Neuronal stem cell (in vitro differentiated cells): Measurements from ENCODE around the gene CCDC102B. TPM values are rescaled to one million over a fixed set of nuclear protein-coding genes. Genes with fewer than 3 reads are reported as not detected.
A peak's percentile ranks its signal among the peaks of the same experiment; 100 is the strongest.

Experiments
- DNase-seq: peaks from one replicate; pipeline ENCODE4 v3.0.0-alpha.2; 2013; ENCODE audit warnings: low spot score
- H2AFZ ChIP-seq: one replicate; pipeline ENCODE4 v1.6.1; 2013; ENCODE audit warnings: mild to moderate bottlenecking, low read length, inconsistent platforms
- H2AK5ac ChIP-seq: 2 replicates; pipeline ENCODE4 v1.6.1; 2013; ENCODE audit warnings: low read depth, mild to moderate bottlenecking, inconsistent platforms, low read length, moderate library complexity, mixed read lengths
- H2BK120ac ChIP-seq: 2 replicates; pipeline ENCODE4 v1.6.1; 2013; ENCODE audit warnings: low read depth, mild to moderate bottlenecking, inconsistent platforms, low read length, moderate library complexity, mixed read lengths
- H2BK12ac ChIP-seq: one replicate; pipeline ENCODE4 v1.6.1; 2013; ENCODE audit warnings: low read length, inconsistent platforms
- H2BK15ac ChIP-seq: 2 replicates; pipeline ENCODE4 v1.6.1; 2013; ENCODE audit warnings: mild to moderate bottlenecking, low read length, inconsistent platforms, mixed read lengths
- H2BK5ac ChIP-seq: one replicate; pipeline ENCODE4 v1.6.1; 2013; ENCODE audit warnings: inconsistent platforms, mild to moderate bottlenecking, low read length, moderate library complexity
- H3K14ac ChIP-seq: one replicate; pipeline ENCODE4 v1.6.1; 2013; ENCODE audit warnings: low read length, inconsistent platforms
- H3K18ac ChIP-seq: 2 replicates; pipeline ENCODE4 v1.6.1; 2013; ENCODE audit warnings: low read length, inconsistent platforms
- H3K23ac ChIP-seq: 2 replicates; pipeline ENCODE4 v1.6.1; 2013; ENCODE audit warnings: low read depth, mild to moderate bottlenecking, mixed read lengths, low read length, inconsistent platforms; ENCODE audit not compliant: poor library complexity
- H3K27ac ChIP-seq: replicated peaks from 3 replicates; pipeline ENCODE4 v1.5.1; 2013; ENCODE audit warnings: low read length, inconsistent platforms
- H3K27me3 ChIP-seq, 3 experiments: 2 replicates each; pipeline ENCODE4 v1.6.1; 2013; ENCODE audit warnings: low read length in 3 of 3, mild to moderate bottlenecking in 2 of 3, inconsistent platforms in 1 of 3, low read depth in 1 of 3, mixed read lengths in 1 of 3, moderate library complexity in 1 of 3; ENCODE audit not compliant: control insufficient read depth in 3 of 3, insufficient read depth in 3 of 3
- H3K36me3 ChIP-seq, 2 donors: replicated peaks in 1 of 2; 2 replicates each; pipeline ENCODE4 v1.6.1; 2013; ENCODE audit warnings: low read length in 2 of 2; ENCODE audit not compliant: control insufficient read depth in 2 of 2, insufficient read depth in 2 of 2
- H3K4ac ChIP-seq: 2 replicates; pipeline ENCODE4 v1.6.1; 2013; ENCODE audit warnings: inconsistent platforms, mild to moderate bottlenecking, low read length, moderate library complexity
- H3K4me1 ChIP-seq, 2 donors: 1 replicate in 1 of 2; 2 replicates in 1 of 2; pipeline ENCODE4 v1.6.1; 2013; ENCODE audit warnings: low read length in 2 of 2, low read depth in 1 of 2; ENCODE audit not compliant: control insufficient read depth in 2 of 2, insufficient read depth in 1 of 2
- H3K4me2 ChIP-seq: one replicate; pipeline ENCODE4 v1.6.1; 2013; ENCODE audit warnings: mild to moderate bottlenecking, low read length, inconsistent platforms; ENCODE audit not compliant: insufficient read depth, poor library complexity, severe bottlenecking
- H3K4me3 ChIP-seq, 2 donors: 2 replicates each; pipeline ENCODE4 v1.5.1; 2013; ENCODE audit warnings: low read length in 2 of 2, mild to moderate bottlenecking in 2 of 2, inconsistent platforms in 1 of 2, moderate library complexity in 1 of 2
- H3K79me1 ChIP-seq: one replicate; pipeline ENCODE4 v1.6.1; 2013; ENCODE audit warnings: low read depth, mild to moderate bottlenecking, inconsistent platforms, low read length, moderate library complexity
- H3K9ac ChIP-seq: one replicate; pipeline ENCODE4 v1.6.1; 2013; ENCODE audit warnings: mild to moderate bottlenecking, low read depth, low read length, inconsistent platforms; ENCODE audit not compliant: poor library complexity
- H3K9me3 ChIP-seq, 2 donors: replicated peaks in 1 of 2; 2 replicates each; pipeline versions ENCODE3 to v1.6.1; 2013; ENCODE audit warnings: low read length in 2 of 2, mild to moderate bottlenecking in 2 of 2, inconsistent platforms in 1 of 2, low read depth in 1 of 2, mixed read lengths in 1 of 2, moderate library complexity in 1 of 2; ENCODE audit not compliant: control insufficient read depth in 2 of 2, insufficient read depth in 1 of 2
- H4K8ac ChIP-seq: one replicate; pipeline ENCODE4 v1.6.1; 2013; ENCODE audit warnings: low read depth, mild to moderate bottlenecking, inconsistent platforms, low read length, moderate library complexity
- H4K91ac ChIP-seq: one replicate; pipeline ENCODE4 v1.6.1; 2013; ENCODE audit warnings: low read length, low read depth, mild to moderate bottlenecking, inconsistent platforms; ENCODE audit not compliant: poor library complexity
- WGBS, 2 donors: extraction: QIAGEN DNeasy Blood & Tissue Kit; methylation state at CpG; one replicate each; pipeline ENCODE4 v1.1.7; 2013; ENCODE audit warnings: missing lambda C conversion rate in 2 of 2, mixed read lengths in 1 of 2; ENCODE audit not compliant: insufficient read length in 2 of 2, insufficient replicate concordance in 1 of 2; ENCODE audit errors: extremely low coverage in 2 of 2; 5-methylcytosine and 5-hydroxymethylcytosine counted together
- small RNA-seq: library from polyadenylated mRNA; stranded (forward); fragments of <200 nt; extraction: miRNeasy Mini kit (QIAGEN cat#:217004); gene quantifications from one replicate; pipeline ENCODE3, GENCODE V24; 2013; ENCODE audit not compliant: insufficient read depth

Gene CCDC102B

DNA sequence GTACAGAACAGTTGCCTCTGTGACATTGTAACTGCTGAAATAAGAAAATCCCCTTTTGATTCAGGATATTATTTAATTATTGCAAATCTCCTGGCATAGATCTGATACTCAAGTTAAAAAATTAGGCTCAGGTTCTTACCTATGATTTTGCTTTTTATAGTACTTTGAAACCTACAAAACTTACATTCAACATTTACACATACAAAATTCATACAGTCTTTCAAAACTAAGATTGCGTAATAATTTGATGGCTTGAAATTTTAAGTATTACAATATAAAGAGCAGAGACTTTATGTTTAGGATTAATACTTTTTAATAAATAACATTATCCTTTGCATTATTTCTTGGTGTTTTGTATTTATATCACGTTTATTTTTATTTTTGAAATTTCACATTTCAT is 291.1 kb downstream of the CCDC102B start:
- no peaks in the 10 kb centered on the region for H3K79me1 ChIP-seq
- H2BK5ac ChIP-seq, result no peak overlapping the region
- H4K91ac ChIP-seq, result no peak overlapping the region
- H3K36me3 ChIP-seq, result no peaks in the 10 kb centered on the region
- no CpG with 5 or more reads among the region's 2 CpGs for WGBS, 2 donors
- H2AK5ac ChIP-seq, result no peak overlapping the region
- no peak overlapping the region for H3K4me2 ChIP-seq
- no peak overlapping the region for H2BK12ac ChIP-seq
- H3K14ac ChIP-seq, result no peak overlapping the region
- no peak overlapping the region for H2AFZ ChIP-seq
- H3K4ac ChIP-seq, result no peak overlapping the region
- no peak overlapping the region for H3K23ac ChIP-seq
- no peak overlapping the region for H2BK15ac ChIP-seq
- H3K27me3 ChIP-seq, result no peaks in the 10 kb centered on the region
- no peak overlapping the region for H4K8ac ChIP-seq
- no peak for DNase-seq
- no peak overlapping the region for H3K4me3 ChIP-seq
- H3K27ac ChIP-seq, result no peak overlapping the region
- no peak overlapping the region for H2BK120ac ChIP-seq
- no peaks in the 10 kb centered on the region for H3K4me1 ChIP-seq
- H3K18ac ChIP-seq, result no peak overlapping the region
- no peaks in the 10 kb centered on the region for H3K9me3 ChIP-seq
- H3K9ac ChIP-seq, result no peak overlapping the region

DNA sequence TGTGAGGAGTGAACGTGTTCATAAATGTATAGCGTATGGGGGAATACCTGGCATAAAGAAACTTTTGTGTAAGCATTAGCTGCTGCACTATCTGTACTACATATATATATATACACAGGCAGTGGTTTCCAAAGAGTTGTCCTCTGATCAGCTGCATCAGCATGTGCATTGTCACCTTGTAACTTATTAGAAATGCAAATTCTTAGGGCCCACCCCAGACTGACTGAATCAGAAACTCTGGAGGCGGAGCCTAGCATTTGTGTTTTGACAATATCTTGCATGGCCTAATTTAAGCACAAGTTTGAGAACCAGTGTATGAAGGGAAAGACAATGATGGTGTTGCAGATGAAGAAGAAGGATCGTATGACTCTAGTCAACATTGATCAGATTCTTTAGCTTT is 299.5 kb downstream of the CCDC102B start:
- no peak overlapping the region for H2BK120ac ChIP-seq
- H3K18ac ChIP-seq, result no peak overlapping the region
- no peak overlapping the region for H3K14ac ChIP-seq
- DNase-seq, result no peak
- no peak overlapping the region for H3K9ac ChIP-seq
- H2AFZ ChIP-seq, result peak overlapping the region; percentile 1
- no peak overlapping the region for H4K91ac ChIP-seq
- H3K23ac ChIP-seq, result no peak overlapping the region
- H2BK12ac ChIP-seq, result no peak overlapping the region
- no peak overlapping the region for H4K8ac ChIP-seq
- H3K4me2 ChIP-seq, result no peak overlapping the region
- H3K27ac ChIP-seq, result no peak overlapping the region
- no peak overlapping the region for H2AK5ac ChIP-seq
- H3K36me3 ChIP-seq, result no peaks in the 10 kb centered on the region
- no peaks in the 10 kb centered on the region for H3K27me3 ChIP-seq
- no CpG with 5 or more reads among the region's 4 CpGs for WGBS, 2 donors
- H3K9me3 ChIP-seq, result no peaks in the 10 kb centered on the region
- H2BK5ac ChIP-seq, result no peak overlapping the region
- no peak overlapping the region for H3K4me3 ChIP-seq
- no peak overlapping the region for H2BK15ac ChIP-seq
- no peaks in the 10 kb centered on the region for H3K79me1 ChIP-seq
- H3K4ac ChIP-seq, result no peak overlapping the region
- no peaks in the 10 kb centered on the region for H3K4me1 ChIP-seq

DNA sequence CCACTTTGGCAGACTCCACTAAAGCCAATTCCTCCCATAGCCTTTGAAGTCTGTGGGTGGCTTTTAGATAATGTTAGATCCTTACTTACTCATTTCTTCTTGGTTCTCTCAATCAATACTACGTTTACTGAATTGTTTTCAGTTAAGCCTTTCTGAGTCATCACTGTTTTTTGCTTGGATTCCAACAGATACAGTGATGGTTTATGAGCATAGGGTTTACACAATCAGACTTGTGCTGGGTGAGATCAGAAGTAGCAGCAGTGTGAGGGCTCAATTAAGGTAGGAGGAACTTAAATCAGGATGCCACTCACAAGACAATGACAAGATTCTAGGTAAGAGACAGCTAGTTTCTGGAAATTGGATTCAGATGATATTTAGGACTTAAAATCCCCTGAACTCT is 305.1 kb downstream of the CCDC102B start:
- no CpG with 5 or more reads among the region's 1 CpG for WGBS, 2 donors
- Histone ChIP-seq H3K14ac (no peak overlapping the region), H2BK120ac (no peak overlapping the region)

More for the DNA sequence above, 305.1 kb downstream of the CCDC102B start:
- H3K79me1 ChIP-seq, result no peaks in the 10 kb centered on the region
- no peak overlapping the region for H2BK15ac ChIP-seq
- no peaks in the 10 kb centered on the region for H3K9me3 ChIP-seq
- H3K36me3 ChIP-seq, result no peaks in the 10 kb centered on the region
- H3K18ac ChIP-seq, result no peak overlapping the region
- no peak overlapping the region for H3K4me2 ChIP-seq
- no peak overlapping the region for H2AFZ ChIP-seq
- no peak overlapping the region for H2AK5ac ChIP-seq
- no peak overlapping the region for H3K23ac ChIP-seq
- no peak overlapping the region for H4K91ac ChIP-seq
- no peaks in the 10 kb centered on the region for H3K27me3 ChIP-seq
- no peak overlapping the region for H3K4me3 ChIP-seq
- no peak for DNase-seq
- H3K27ac ChIP-seq, result no peak overlapping the region
- no peak overlapping the region for H3K9ac ChIP-seq
- H2BK5ac ChIP-seq, result no peak overlapping the region
- H3K4me1 ChIP-seq, result no peaks in the 10 kb centered on the region
- no peak overlapping the region for H4K8ac ChIP-seq
- H2BK12ac ChIP-seq, result no peak overlapping the region
- no peak overlapping the region for H3K4ac ChIP-seq

Small RNA genes within 50 kb of the gene (small RNA-seq; reads per million reads assigned to genes)
- not detected for gene RNU6-39P
